ENCODE measurements around the gene MUL1. TPM values are rescaled to one million over a fixed set of nuclear protein-coding genes. Genes with fewer than 3 reads are reported as not detected.

Gene MUL1
- total and polyA plus RNA-seq, 12 donors, result 3.7 to 48.0 (median 32.8) TPM

DNA sequence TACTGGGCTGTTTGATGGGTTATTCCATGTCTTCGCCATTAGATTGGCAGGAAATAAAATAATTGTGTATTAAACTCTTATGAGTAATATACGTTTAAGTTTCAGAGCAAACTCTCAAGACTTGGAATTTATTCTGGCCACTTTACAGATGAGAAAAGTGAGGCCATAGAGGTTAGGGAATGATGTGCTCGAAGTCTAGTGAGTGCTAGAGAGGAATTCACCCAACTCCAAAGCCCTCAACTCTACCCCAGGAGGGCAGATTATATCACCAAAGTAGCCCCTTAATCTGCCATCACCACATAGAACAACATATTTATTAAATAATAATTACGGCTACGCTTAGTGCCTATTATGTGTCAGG, 440 bp upstream of the MUL1 start:
- intact Hi-C loops (cut with DNase I), result no loop called here
- H3K36me3 ChIP-seq (replicated peaks in 1 of 2), result no peaks in the 10 kb centered on the region

DNA sequence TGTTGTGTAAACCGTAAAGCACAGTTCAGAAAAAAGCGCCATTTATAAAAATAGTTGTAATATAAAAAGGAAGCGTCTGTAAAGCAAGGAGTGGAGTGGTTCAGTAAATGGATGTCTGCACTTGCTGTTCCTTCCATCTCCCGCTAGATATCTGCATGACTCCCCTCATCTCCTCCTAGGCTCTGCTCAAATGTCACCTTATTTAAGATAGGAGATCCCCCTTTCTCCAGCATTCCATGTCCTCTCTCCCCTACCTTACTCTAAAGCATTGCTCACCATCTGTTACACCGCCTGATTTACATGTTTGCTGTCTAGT, 745 bp downstream of the MUL1 start:
- DNase-seq, result no peak
- H3K27me3 ChIP-seq, result no peaks in the 10 kb centered on the region
- intact Hi-C loops (cut with DNase I), result no loop called here
- H3K4me3 ChIP-seq, result peak overlapping the region in 3 of 4 donors; percentile 71 to 91 (median 87)
- H3K4me1 ChIP-seq (replicated peaks in 1 of 2), result peaks cover 6 to 24% of the 10 kb centered on the region in 2 donors
- peak overlapping the region; percentile 30 to 98 (median 72) for H3K27ac ChIP-seq
- no peaks in the 10 kb centered on the region for H3K9me3 ChIP-seq (replicated peaks in 1 of 3)
- no peak for TF ChIP-seq POLR2A (IDR thresholded peaks at IDR 0.05)
- TF ChIP-seq, protein P1, sequence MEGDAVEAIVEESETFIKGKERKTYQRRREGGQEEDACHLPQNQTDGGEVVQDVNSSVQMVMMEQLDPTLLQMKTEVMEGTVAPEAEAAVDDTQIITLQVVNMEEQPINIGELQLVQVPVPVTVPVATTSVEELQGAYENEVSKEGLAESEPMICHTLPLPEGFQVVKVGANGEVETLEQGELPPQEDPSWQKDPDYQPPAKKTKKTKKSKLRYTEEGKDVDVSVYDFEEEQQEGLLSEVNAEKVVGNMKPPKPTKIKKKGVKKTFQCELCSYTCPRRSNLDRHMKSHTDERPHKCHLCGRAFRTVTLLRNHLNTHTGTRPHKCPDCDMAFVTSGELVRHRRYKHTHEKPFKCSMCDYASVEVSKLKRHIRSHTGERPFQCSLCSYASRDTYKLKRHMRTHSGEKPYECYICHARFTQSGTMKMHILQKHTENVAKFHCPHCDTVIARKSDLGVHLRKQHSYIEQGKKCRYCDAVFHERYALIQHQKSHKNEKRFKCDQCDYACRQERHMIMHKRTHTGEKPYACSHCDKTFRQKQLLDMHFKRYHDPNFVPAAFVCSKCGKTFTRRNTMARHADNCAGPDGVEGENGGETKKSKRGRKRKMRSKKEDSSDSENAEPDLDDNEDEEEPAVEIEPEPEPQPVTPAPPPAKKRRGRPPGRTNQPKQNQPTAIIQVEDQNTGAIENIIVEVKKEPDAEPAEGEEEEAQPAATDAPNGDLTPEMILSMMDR (IDR thresholded peaks at IDR 0.05), result no peak
- H3K36me3 ChIP-seq (replicated peaks in 1 of 2), result peaks cover 0 to 9% of the 10 kb centered on the region in 2 donors
- WGBS, 4 donors, result 30 to 38% (median 36%) methylated on average over 5 of the region's 5 CpGs

More for the DNA sequence above, 440 bp upstream of the MUL1 start:
- H3K27me3 ChIP-seq, result no peaks in the 10 kb centered on the region
- H3K4me1 ChIP-seq (replicated peaks in 1 of 2), result peaks cover 6 to 24% of the 10 kb centered on the region in 2 donors
- TF ChIP-seq POLR2A (IDR thresholded peaks at IDR 0.05), result no peak
- TF ChIP-seq, protein P1 (IDR thresholded peaks at IDR 0.05), result no peak
- WGBS, 4 donors, result 59 to 64% (median 63%) methylated on average over 5 of the region's 5 CpGs
- peak overlapping the region in 4 of 5 donors; percentile 30 to 98 (median 77) for H3K27ac ChIP-seq
- no peaks in the 10 kb centered on the region for H3K9me3 ChIP-seq (replicated peaks in 1 of 3)
- H3K4me3 ChIP-seq, result peak overlapping the region in 3 of 4 donors; percentile 71 to 91 (median 87)
- DNase-seq, result no peak

DNA sequence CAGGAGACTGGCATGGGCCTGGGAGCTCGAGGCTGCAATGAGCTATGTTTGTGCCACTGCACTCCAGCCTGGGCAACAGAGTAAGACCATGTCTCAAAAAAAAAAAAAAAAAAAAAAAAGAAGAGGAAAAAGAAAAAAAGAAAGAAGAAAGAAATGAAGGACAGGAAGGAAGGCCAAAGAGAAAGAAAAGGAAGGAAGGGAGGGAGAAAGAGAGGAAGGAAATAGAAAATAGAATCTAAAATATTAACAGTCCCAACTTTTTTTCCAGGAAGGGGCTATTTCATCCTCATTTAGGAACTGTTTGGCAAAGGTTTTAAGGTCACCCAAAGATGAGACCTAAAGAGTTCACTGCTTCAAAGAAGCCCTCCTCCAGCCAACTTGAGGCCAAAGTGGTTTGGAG, 2.5 kb downstream of the MUL1 start:
- intact Hi-C loops (cut with DNase I), result no loop called here
- DNase-seq, result no peak
- Histone ChIP-seq H3K9me3 (replicated peaks in 1 of 3) (no peaks in the 10 kb centered on the region), H3K27ac (no peak overlapping the region), H3K4me3 (no peak overlapping the region), H3K27me3 (no peaks in the 10 kb centered on the region), H3K4me1 (replicated peaks in 1 of 2) (peaks cover 6 to 24% of the 10 kb centered on the region in 2 donors), H3K36me3 (replicated peaks in 1 of 2) (peaks cover 0 to 26% of the 10 kb centered on the region in 2 donors)
- WGBS, 4 donors, result 90 to 100% (median 94%) methylated on average over 1 of the region's 1 CpG
- TF ChIP-seq, protein P1 (IDR thresholded peaks at IDR 0.05), result no peak
- no peak for TF ChIP-seq POLR2A (IDR thresholded peaks at IDR 0.05)

DNA sequence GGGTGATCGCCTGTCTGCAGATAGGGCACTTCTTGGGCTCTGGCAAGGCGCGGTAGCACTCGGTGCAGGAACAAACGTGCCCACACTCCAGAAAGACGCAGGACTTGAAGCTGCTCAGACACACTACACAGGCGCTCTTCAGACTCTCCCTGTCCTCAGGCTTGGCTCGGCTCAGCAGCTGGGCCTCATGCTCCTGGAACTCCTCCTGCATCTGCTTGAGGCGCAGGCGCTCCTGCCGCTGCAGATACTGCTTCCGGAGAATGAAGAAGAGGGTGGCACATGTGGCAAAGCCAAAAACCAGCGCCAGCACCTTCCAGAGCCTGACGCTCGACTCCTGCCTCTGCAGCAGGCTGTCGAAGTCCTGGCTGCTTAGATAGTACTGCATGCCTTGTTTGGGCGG, 7.2 kb downstream of the MUL1 start:
- Histone ChIP-seq H3K36me3 (replicated peaks in 1 of 2) (peaks cover 0 to 49% of the 10 kb centered on the region in 2 donors), H3K27me3 (no peaks in the 10 kb centered on the region)
- WGBS, 4 donors, result 90 to 97% (median 91%) methylated on average over 15 to 17 of the region's 17 CpGs

More for the DNA sequence above, 7.2 kb downstream of the MUL1 start:
- H3K4me3 ChIP-seq, result no peak overlapping the region
- no peak overlapping the region for H3K27ac ChIP-seq
- TF ChIP-seq POLR2A (IDR thresholded peaks at IDR 0.05), result no peak
- TF ChIP-seq, protein P1 (IDR thresholded peaks at IDR 0.05), result no peak
- H3K9me3 ChIP-seq (replicated peaks in 1 of 3), result no peaks in the 10 kb centered on the region
- intact Hi-C loops (cut with DNase I), result no loop called here
- peaks cover 0 to 8% of the 10 kb centered on the region in 2 donors for H3K4me1 ChIP-seq (replicated peaks in 1 of 2)
- no peak for DNase-seq

Data from adrenal gland (tissue), 12 donors.